IMR-90 (cell line): ENCODE data around the gene ROCK2. TPM values are rescaled to one million over a fixed set of nuclear protein-coding genes. Genes with fewer than 3 reads are reported as not detected.

Source experiments
- ATAC-seq: fragments of 200-7000 bp; cut with Tn5 transposase; 2 replicates; pipeline ENCODE4 v1.9.1; 2020; ENCODE audit warnings: low read depth, mild to moderate bottlenecking, moderate library complexity
- BruUV-seq: library from RNA; stranded (reverse); fragments of 400-500 nt; replicated peaks from 2 replicates; lab custom pipeline; 2021; lab: Mats Ljungman, UMichigan
- CTCF ChIA-PET: fragments of 300-600 bp; formaldehyde crosslinking; extraction: SDS; loops from one replicate; lab custom pipeline; 2021; ENCODE audit warnings: antibody characterized with exemption; lab: Yijun Ruan, JAX
- POLR2A ChIA-PET: fragments of 300-600 bp; sonication (Branson Sonifier 250); formaldehyde crosslinking; loops from one replicate; lab custom pipeline; 2022; ENCODE audit warnings: antibody characterized with exemption; ENCODE audit not compliant: unreplicated experiment; lab: Charles Lee
- DNase-seq: peaks from one replicate; pipeline ENCODE4 v3.0.0; 2013
- H2AFZ ChIP-seq: replicated peaks from 2 replicates; pipeline ENCODE3; 2013; ENCODE audit warnings: low read length, mild to moderate bottlenecking; ENCODE audit not compliant: poor library complexity
- H2AK5ac ChIP-seq: 2 replicates; pipeline ENCODE4 v1.6.1; 2013; ENCODE audit warnings: low read depth, low read length, inconsistent platforms
- H2AK9ac ChIP-seq: replicated peaks from 2 replicates; pipeline ENCODE3; 2013; ENCODE audit warnings: mild to moderate bottlenecking, low read depth, low read length, moderate library complexity; ENCODE audit not compliant: poor library complexity
- H2BK120ac ChIP-seq: 2 replicates; pipeline ENCODE4 v1.6.1; 2013; ENCODE audit warnings: low read depth, low read length, inconsistent platforms
- H2BK15ac ChIP-seq: 3 replicates; pipeline ENCODE4 v1.6.1; 2013; ENCODE audit warnings: low read depth, low read length, inconsistent platforms
- H2BK20ac ChIP-seq: 2 replicates; pipeline ENCODE4 v1.6.1; 2013; ENCODE audit warnings: low read depth, mild to moderate bottlenecking, inconsistent platforms, low read length, moderate library complexity
- H2BK5ac ChIP-seq: 2 replicates; pipeline ENCODE4 v1.6.1; 2013; ENCODE audit warnings: mild to moderate bottlenecking, low read depth, low read length, inconsistent platforms; ENCODE audit not compliant: poor library complexity, severe bottlenecking
- H3K14ac ChIP-seq: replicated peaks from 2 replicates; pipeline ENCODE4 v1.6.1; 2013; ENCODE audit warnings: low read depth, low read length, inconsistent platforms
- H3K18ac ChIP-seq: 2 replicates; pipeline ENCODE4 v1.6.1; 2013; ENCODE audit warnings: low read depth, low read length, control low read depth
- H3K23ac ChIP-seq: 2 replicates; pipeline ENCODE4 v1.6.1; 2013; ENCODE audit warnings: low read depth, low read length, inconsistent platforms
- H3K27ac ChIP-seq: 2 replicates; pipeline ENCODE4 v1.5.1; 2013; ENCODE audit warnings: mild to moderate bottlenecking, control low read depth, low read length; ENCODE audit not compliant: insufficient read depth
- H3K27me3 ChIP-seq: 2 replicates; pipeline ENCODE4 v1.6.1; 2013; ENCODE audit warnings: low read length; ENCODE audit not compliant: control insufficient read depth, insufficient read depth
- H3K36me3 ChIP-seq: 2 replicates; pipeline ENCODE4 v1.6.1; 2013; ENCODE audit warnings: low read length, mixed read lengths; ENCODE audit not compliant: control insufficient read depth, insufficient read depth
- H3K4ac ChIP-seq: 2 replicates; pipeline ENCODE4 v1.6.1; 2013; ENCODE audit warnings: low read depth, low read length, inconsistent platforms
- H3K4me1 ChIP-seq: 2 replicates; pipeline ENCODE4 v1.6.1; 2013; ENCODE audit warnings: low read length, mixed read lengths; ENCODE audit not compliant: control insufficient read depth, insufficient read depth
- H3K4me2 ChIP-seq: 2 replicates; pipeline ENCODE4 v1.6.1; 2013; ENCODE audit warnings: low read depth, mild to moderate bottlenecking, control low read depth, low read length, moderate library complexity
- H3K4me3 ChIP-seq: 2 replicates; pipeline ENCODE4 v1.5.1; 2013; ENCODE audit warnings: low read depth, mild to moderate bottlenecking, control low read depth, low read length, moderate library complexity; ENCODE audit not compliant: insufficient read depth
- H3K56ac ChIP-seq: 2 replicates; pipeline ENCODE4 v1.6.1; 2013; ENCODE audit warnings: low read length, inconsistent platforms; ENCODE audit not compliant: insufficient read depth; ENCODE audit errors: extremely low read depth
- H3K79me1 ChIP-seq, 2 experiments: 2 replicates each; pipeline ENCODE4 v1.6.1; 2013; ENCODE audit warnings: low read length in 2 of 2, inconsistent platforms in 1 of 2, low read depth in 1 of 2
- H3K9ac ChIP-seq: 2 replicates; pipeline ENCODE4 v1.6.1; 2013; ENCODE audit warnings: low read depth, low read length, control low read depth
- H3K9me1 ChIP-seq: 2 replicates; pipeline ENCODE4 v1.6.1; 2013; ENCODE audit warnings: low read length, inconsistent platforms; ENCODE audit not compliant: insufficient read depth
- H3K9me3 ChIP-seq: 2 replicates; pipeline ENCODE4 v1.6.1; 2013; ENCODE audit warnings: low read length; ENCODE audit not compliant: control insufficient read depth, insufficient read depth
- H4K20me1 ChIP-seq: 2 replicates; pipeline ENCODE4 v1.6.1; 2013; ENCODE audit warnings: low read length, inconsistent platforms; ENCODE audit not compliant: insufficient read depth
- H4K5ac ChIP-seq: 2 replicates; pipeline ENCODE4 v1.6.1; 2013; ENCODE audit warnings: mild to moderate bottlenecking, low read depth, low read length, control low read depth
- H4K8ac ChIP-seq, 2 experiments: 2 replicates each; pipeline ENCODE4 v1.6.1; 2013; ENCODE audit warnings: low read depth in 2 of 2, low read length in 2 of 2, control low read depth in 1 of 2, inconsistent platforms in 1 of 2
- H4K91ac ChIP-seq: 2 replicates; pipeline ENCODE4 v1.6.1; 2013; ENCODE audit warnings: low read depth, low read length, inconsistent platforms; ENCODE audit not compliant: insufficient read depth
- BHLHE40 ChIP-seq: fragments of 150-350 bp; IDR thresholded peaks from 2 replicates; pipeline ENCODE4 v1.6.1; 2016; ENCODE audit warnings: mild to moderate bottlenecking, low read depth, low read length
- CEBPB ChIP-seq: IDR thresholded peaks from 2 replicates; pipeline ENCODE4 v1.6.1; 2012; ENCODE audit warnings: low read depth, low read length, improper control_type of control experiment
- CHD1 ChIP-seq: IDR thresholded peaks from 2 replicates; pipeline ENCODE4 v1.6.1; 2012; ENCODE audit warnings: low read depth, low read length, improper control_type of control experiment
- CTCF ChIP-seq: conservative IDR thresholded peaks from 2 replicates; pipeline ENCODE4 v1.5.1; 2012; ENCODE audit warnings: mild to moderate bottlenecking, low read depth, low read length, improper control_type of control experiment
- ELK1 ChIP-seq: fragments of 150-350 bp; IDR thresholded peaks from 2 replicates; pipeline ENCODE4 v1.6.1; 2016; ENCODE audit warnings: low read depth, mild to moderate bottlenecking, low read length, moderate library complexity, borderline replicate concordance
- FOS ChIP-seq: fragments of 150-350 bp; IDR thresholded peaks from 2 replicates; pipeline ENCODE4 v1.6.1; 2016; ENCODE audit warnings: low read depth, low read length
- MAFK ChIP-seq: IDR thresholded peaks from 2 replicates; pipeline ENCODE4 v1.6.1; 2012; ENCODE audit warnings: low read depth, low read length, improper control_type of control experiment
- MAZ ChIP-seq: IDR thresholded peaks from 2 replicates; pipeline ENCODE4 v1.6.1; 2012; ENCODE audit warnings: low read depth, mild to moderate bottlenecking, low read length, improper control_type of control experiment, moderate library complexity, borderline replicate concordance
- MXI1 ChIP-seq: IDR thresholded peaks from 2 replicates; pipeline ENCODE4 v1.6.1; 2012; ENCODE audit warnings: low read depth, mild to moderate bottlenecking, low read length, moderate library complexity, borderline replicate concordance
- NFE2L2 ChIP-seq: fragments of 150-350 bp; IDR thresholded peaks from 2 replicates; pipeline ENCODE4 v1.6.1; 2016; ENCODE audit warnings: low read depth, mild to moderate bottlenecking, low read length
- POLR2A ChIP-seq: IDR thresholded peaks from 2 replicates; pipeline ENCODE4 v1.6.1; 2012; ENCODE audit warnings: mild to moderate bottlenecking, low read depth, low read length
- RAD21 ChIP-seq: IDR thresholded peaks from 2 replicates; pipeline ENCODE4 v1.6.1; 2012; ENCODE audit warnings: low read length, improper control_type of control experiment
- RCOR1 ChIP-seq: IDR thresholded peaks from 2 replicates; pipeline ENCODE4 v1.6.1; 2012; ENCODE audit warnings: mild to moderate bottlenecking, low read length, improper control_type of control experiment; ENCODE audit not compliant: insufficient replicate concordance
- RFX5 ChIP-seq: IDR thresholded peaks from 2 replicates; pipeline ENCODE4 v1.8.0; 2012; ENCODE audit warnings: low read depth, mild to moderate bottlenecking, low read length, moderate library complexity
- SMC3 ChIP-seq: fragments of 150-350 bp; IDR thresholded peaks from 2 replicates; pipeline ENCODE4 v1.6.1; 2016; ENCODE audit warnings: low read depth, mild to moderate bottlenecking, antibody characterized with exemption, low read length, moderate library complexity
- USF2 ChIP-seq: fragments of 150-350 bp; IDR thresholded peaks from 2 replicates; pipeline ENCODE4 v1.6.1; 2017; ENCODE audit warnings: mild to moderate bottlenecking, antibody characterized with exemption, low read length, low read depth
- WGBS, 2 experiments: methylation state at CpG; one replicate each; pipeline versions ENCODE4 v1.1.5 to v1.1.7; 2013; ENCODE audit warnings: missing lambda C conversion rate in 2 of 2; ENCODE audit not compliant: insufficient read length in 1 of 2; ENCODE audit errors: extremely low coverage in 2 of 2; 5-methylcytosine and 5-hydroxymethylcytosine counted together
- dilution Hi-C: fragments of 300-500 bp; cut with HindIII; formaldehyde crosslinking; loops from one replicate; pipeline ENCODE4 v1.14.3; 2018; ENCODE audit warnings: low sequenced_read_pairs; ENCODE audit not compliant: unreplicated experiment
- in situ Hi-C: fragments of 300-500 bp; cut with MboI; formaldehyde crosslinking; loops from 3 replicates; pipeline ENCODE4 v1.14.3; 2019; ENCODE audit warnings: low sequenced_read_pairs, inconsistent platforms, mixed read lengths
- intact Hi-C: fragments of 100-400 bp; cut with micrococcal nuclease; formaldehyde crosslinking; loops from 2 replicates; pipeline ENCODE4 v1.10.0; 2022
- polyA plus RNA-seq, 3 experiments: library from polyadenylated mRNA; depleted of rRNA; stranded (reverse); fragments of >200 nt; gene quantifications; 2 replicates each; pipeline ENCODE4 v1.2.3, GENCODE V29; 2012; ENCODE audit warnings: low replicate concordance in 1 of 3
- total RNA-seq: library from RNA; depleted of rRNA; stranded (reverse); fragments of >200 nt; gene quantifications from 2 replicates; pipeline ENCODE4 v1.2.3, GENCODE V29; 2012

Gene ROCK2
- total and polyA plus RNA-seq, 2 of the 4 experiments (the other 2 are of a cell fraction), result 9.0 to 28.3 TPM

GRCh38 chr2:11348209-11348749 lies 3.8 kb upstream of the ROCK2 start:
- no peaks in the 10 kb centered on the region for H3K36me3 ChIP-seq
- peaks cover 6% of the 10 kb centered on the region for H4K20me1 ChIP-seq
- H2BK120ac ChIP-seq, result no peak overlapping the region
- no peak overlapping the region for H3K4me3 ChIP-seq
- H3K4ac ChIP-seq, result no peak overlapping the region
- no peak overlapping the region for H2AK9ac ChIP-seq
- ChIA-PET CTCF (interaction anchor here (0.6 kb wide), 1 partner anchor 229 kb away, joined by 3 read pairs; no protein-coding TSS in a partner anchor), POLR2A (no interaction called here)
- in situ Hi-C loops (no loop called here), intact Hi-C loops (no loop called here), dilution Hi-C loops (no loop called here)
- H2AK5ac ChIP-seq, result no peak overlapping the region
- H2BK5ac ChIP-seq, result no peak overlapping the region
- H3K4me1 ChIP-seq, result peaks cover 5% of the 10 kb centered on the region; the same call in 1 of the 2 replicates
- H3K27me3 ChIP-seq, result no peaks in the 10 kb centered on the region; the same call in 1 of the 2 replicates
- no peak overlapping the region for H4K5ac ChIP-seq
- WGBS, 2 experiments, result 71% methylated on average over 3 of the region's 5 CpGs; no CpG with 5 or more reads in 1 of the 2 experiments
- no peaks in the 10 kb centered on the region for H3K9me3 ChIP-seq
- H2BK15ac ChIP-seq, result no peak overlapping the region
- H4K91ac ChIP-seq, result no peak overlapping the region
- H3K56ac ChIP-seq, result no peak overlapping the region
- no peak overlapping the region for H3K23ac ChIP-seq
- no peak overlapping the region for H4K8ac ChIP-seq
- no peak overlapping the region for H3K14ac ChIP-seq
- no peak overlapping the region for H3K4me2 ChIP-seq
- no peak overlapping the region for H3K18ac ChIP-seq
- peaks cover 0 to 5% of the 10 kb centered on the region in 2 experiments; a peak in 2 of 4 replicates for H3K79me1 ChIP-seq
- no TSS peak for BruUV-seq
- H2AFZ ChIP-seq, result no peak overlapping the region
- no peak overlapping the region for H2BK20ac ChIP-seq
- TF ChIP-seq FOS (no peak), ELK1 (no peak), POLR2A (no peak), RAD21 (no peak), MXI1 (no peak), NFE2L2 (no peak), RFX5 (no peak), CEBPB (no peak), SMC3 (no peak), CHD1 (no peak), RCOR1 (no peak), MAZ (no peak), BHLHE40 (no peak), CTCF (no peak), USF2 (no peak), MAFK (no peak)
- DNase-seq (no peak), ATAC-seq (no peak)
- no peak overlapping the region for H3K9ac ChIP-seq
- H3K9me1 ChIP-seq, result 0 out of 2 replicates have a peak, but pooled peaks cover 7% of the 10 kb centered on the region
- H3K27ac ChIP-seq, result no peak overlapping the region
